Hematopoietic multipotent progenitor cell treated with erythropoietin and hydrocortisone succinate and interleukin-3 and kit ligand, for 4 days (in vitro differentiated cells): Measurements from ENCODE around the gene PLAGL2.
A peak's percentile ranks its signal among the peaks of the same experiment; 100 is the strongest.
"Not testable (repeated sequence)": the region's sequence is repeated elsewhere in the genome, so short reads cannot be mapped to it uniquely, and the experiment has no call there.

Source experiments
- DNase-seq: peaks from one replicate; pipeline ENCODE4 v3.0.0-alpha.2; 2015

PLAGL2 gene

GRCh38 chr20:32207626-32208498 lies at the start of gene PLAGL2, which contains the start of gene POFUT1:
Gene PLAGL2, minus strand, starts transcription at chr20:32207743. Its CDS starts 5,565 bp downstream, at chr20:32202178.
Gene POFUT1, plus strand, starts transcription at chr20:32207880. Its CDS starts 62 bp downstream, at chr20:32207942.
- peak; percentile 95 for DNase-seq

DNA sequence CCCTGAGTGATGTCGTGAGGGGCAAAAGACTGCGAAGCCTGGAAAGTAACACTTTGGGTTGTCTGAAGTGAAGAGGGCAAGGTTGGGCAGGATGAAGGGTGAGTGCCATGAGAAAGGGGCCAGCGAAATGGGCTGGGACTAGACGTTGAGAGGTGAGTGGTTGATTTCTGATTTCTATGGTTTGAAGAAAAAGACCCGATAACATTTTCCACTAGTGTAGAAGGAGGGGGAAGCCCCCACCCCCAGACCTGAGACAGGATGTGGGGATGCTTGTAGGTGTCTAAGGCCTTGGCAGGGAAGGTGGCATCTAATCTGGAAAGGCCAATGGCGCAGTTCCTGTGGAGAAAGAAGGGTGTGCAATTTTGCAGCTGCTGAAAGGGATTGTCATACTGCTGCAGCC lies 44.6 kb upstream of the PLAGL2 start:
- DNase-seq = no peak

DNA sequence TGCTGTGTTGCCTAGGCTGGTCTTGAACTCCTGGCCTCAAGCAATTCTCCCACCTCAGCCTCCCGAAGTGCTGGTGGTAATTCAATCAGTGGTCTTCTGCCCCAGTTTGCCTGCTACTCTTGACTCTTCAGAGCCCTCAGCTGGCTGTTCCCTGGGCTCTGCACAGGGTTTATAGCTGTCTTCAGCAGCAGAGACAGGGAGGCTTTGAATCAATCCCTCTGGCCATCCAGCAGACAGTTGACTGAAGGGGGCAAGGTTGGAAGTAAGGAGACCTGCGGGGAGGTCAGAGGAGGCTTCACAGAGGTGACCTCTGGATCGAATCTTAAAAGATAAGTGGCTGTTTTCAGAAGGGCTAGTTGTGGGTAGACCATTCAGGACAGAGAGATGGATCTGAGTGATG lies 43.9 kb upstream of the PLAGL2 start:
- no peak for DNase-seq

- DNase-seq = peak; percentile 68
These were observed 41.6 kb upstream of the PLAGL2 start for GRCh38 chr20:32249030-32249738.

- DNase-seq = no peak
These were observed 40.5 kb upstream of the PLAGL2 start for GRCh38 chr20:32248043-32248442.

DNA sequence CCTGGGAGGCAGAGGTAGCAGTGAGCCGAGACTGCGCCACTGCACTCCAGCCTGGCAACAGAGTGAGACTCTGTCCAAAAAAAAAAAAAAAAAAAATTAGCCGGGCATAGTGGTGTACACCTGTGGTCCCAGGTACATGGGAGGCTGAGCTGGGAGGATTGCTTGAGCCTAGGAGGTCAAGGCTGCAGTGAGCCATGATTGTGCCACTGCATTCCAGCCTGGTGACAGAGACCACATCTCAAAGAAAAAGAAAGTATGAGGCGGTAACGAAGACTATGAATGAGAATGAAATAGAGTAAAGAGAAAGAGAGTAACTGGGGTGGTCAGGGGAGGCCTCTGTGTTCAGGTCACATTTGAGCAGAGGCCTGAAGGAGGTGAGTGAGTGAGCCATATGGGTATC lies 38.7 kb upstream of the PLAGL2 start:
- not testable (repeated sequence) for DNase-seq

- DNase-seq = no peak
These were observed 37.4 kb upstream of the PLAGL2 start for GRCh38 chr20:32244959-32245358.

GRCh38 chr20:32244150-32244823 lies 36.7 kb upstream of the PLAGL2 start:
- DNase-seq = no peak

GRCh38 chr20:32241807-32242206 lies 34.3 kb upstream of the PLAGL2 start:
- no peak for DNase-seq

- no peak for DNase-seq
These were observed 32.7 kb upstream of the PLAGL2 start for GRCh38 chr20:32240205-32240604.

GRCh38 chr20:32238483-32239425 lies 31.2 kb upstream of the PLAGL2 start:
- no peak for DNase-seq

- no peak for DNase-seq
These were observed 29.9 kb upstream of the PLAGL2 start for GRCh38 chr20:32237419-32237818.

DNA sequence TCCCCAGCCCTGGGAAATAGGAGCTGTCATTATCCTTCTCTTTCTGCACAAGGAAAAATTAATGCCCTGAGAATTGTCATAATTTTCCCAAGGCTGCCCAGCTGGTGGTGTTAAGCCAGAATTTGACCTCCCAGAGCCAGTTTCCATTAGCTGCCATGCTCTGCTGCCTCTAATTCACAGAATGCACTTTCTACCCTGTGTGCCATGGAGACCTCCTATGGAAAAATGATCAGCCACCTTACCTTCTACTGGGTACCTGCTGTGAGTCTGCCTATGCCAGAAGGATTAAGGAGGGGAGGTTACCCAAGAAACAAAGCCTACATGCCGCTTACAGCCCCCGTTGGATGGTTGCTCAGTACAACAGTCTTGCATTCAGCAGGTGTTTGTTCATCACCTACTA lies 29.3 kb upstream of the PLAGL2 start:
- DNase-seq = no peak

DNA sequence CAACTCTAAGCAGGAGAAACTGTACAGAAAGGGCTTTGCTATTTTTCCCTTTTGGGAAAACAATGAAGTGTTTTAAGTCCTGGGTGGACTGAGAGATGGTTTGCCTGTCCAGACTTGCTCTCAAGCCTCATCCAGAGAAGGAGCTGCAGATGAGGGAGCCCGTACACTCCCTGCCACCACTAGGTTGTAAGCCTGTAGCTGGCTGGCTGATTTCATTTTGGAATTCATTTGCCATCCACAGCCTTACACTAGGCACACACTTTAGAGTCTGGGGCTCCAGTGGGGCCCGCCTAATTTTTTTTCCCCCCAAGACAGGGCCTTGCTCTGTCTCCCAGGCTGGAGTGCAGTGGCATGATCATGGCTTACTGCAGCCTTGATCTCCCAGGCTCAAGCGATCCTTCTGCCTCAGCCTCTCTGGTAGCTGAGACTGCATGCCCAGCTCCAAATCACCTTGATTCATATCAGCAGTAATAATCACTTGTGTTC lies 28.5 kb upstream of the PLAGL2 start:
- DNase-seq = no peak

GRCh38 chr20:32235331-32236047 lies 27.9 kb upstream of the PLAGL2 start:
- no peak for DNase-seq

GRCh38 chr20:32234135-32234808 lies 26.7 kb upstream of the PLAGL2 start:
- DNase-seq = peak; percentile 47

GRCh38 chr20:32233286-32233685 lies 25.7 kb upstream of the PLAGL2 start:
- DNase-seq = no peak

DNA sequence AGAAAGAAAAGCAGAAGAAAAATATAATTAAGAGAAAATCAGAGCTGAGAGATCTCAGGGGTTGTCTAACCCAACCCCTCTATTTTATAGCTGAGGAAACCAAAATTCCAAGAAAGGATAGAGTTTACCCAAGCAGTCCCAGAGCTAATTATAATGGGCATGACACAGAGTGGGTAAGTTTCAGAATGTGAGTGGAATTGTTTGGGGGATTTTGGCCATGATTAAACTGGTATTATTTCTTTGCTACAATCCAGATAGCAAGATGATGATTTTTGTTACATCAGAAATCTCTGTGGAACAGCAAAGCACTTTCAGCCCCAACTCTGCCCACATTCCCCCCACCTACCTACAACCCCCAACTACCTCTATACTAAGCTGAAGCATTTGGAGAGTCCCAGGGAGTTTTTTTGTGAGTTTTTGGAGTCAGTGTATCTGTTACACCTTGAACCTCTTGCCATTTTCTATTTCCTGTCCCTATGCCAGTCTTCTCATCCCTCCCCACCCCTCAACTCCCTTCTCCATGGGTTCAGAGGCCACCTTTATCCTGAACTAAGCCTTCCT lies 24.9 kb upstream of the PLAGL2 start:
- no peak for DNase-seq

DNA sequence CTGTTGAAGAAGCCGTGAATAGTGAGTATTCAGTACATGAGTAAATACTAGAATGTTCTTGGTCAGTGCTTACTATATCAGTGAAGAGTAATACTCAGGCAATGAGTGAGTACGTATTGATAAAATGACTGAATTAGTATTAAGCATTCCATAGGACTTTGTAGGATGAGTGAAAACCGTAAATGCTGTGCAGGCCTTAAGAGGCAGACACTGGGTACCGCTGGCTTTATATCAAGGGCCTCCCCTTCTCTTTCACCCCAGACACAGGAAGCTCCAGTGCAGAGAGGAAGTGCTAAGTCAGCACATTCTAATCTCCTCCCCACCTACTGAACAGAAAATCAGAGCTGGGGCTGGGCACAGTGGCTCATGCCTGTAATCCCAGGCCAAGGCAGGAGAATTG lies 24.3 kb upstream of the PLAGL2 start:
- DNase-seq = peak; percentile 60

GRCh38 chr20:32231245-32231644 lies 23.7 kb upstream of the PLAGL2 start:
- no peak for DNase-seq

DNA sequence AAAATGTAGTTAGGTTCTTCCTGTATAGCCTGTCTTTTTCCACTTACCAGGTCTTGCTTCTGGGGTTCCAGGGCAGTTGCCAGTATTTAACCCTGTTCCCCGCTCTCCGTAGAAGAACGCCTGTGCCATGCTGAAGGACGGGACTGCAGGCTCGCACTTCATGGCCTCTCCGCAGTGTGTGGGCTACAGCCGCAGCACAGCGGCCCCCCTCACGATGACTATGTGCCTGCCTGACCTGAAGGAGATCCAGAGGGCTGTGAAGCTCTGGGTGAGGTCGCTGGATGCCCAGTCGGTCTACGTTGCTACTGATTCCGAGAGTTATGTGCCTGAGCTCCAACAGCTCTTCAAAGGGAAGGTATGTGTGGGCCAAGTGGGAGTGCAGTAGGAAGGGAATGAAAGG lies 23.2 kb upstream of the PLAGL2 start:
- DNase-seq = no peak
